SK-N-SH (cell line): ENCODE data around the gene DENND1A. TPM values are rescaled to one million over a fixed set of nuclear protein-coding genes. Genes with fewer than 3 reads are reported as not detected.

Experiments
- CTCF ChIA-PET: fragments of 300-600, 350-600 bp; formaldehyde crosslinking; extraction: SDS; loops from one replicate; lab custom pipeline; 2021; lab: Yijun Ruan, JAX
- POLR2A ChIA-PET: fragments of 350-600 bp; sonication (Branson Sonifier 250); formaldehyde crosslinking; extraction: SDS; loops from one replicate; lab custom pipeline; 2020; ENCODE audit warnings: antibody characterized with exemption, inconsistent platforms; lab: Yijun Ruan, JAX
- DNase-seq: peaks from one replicate; pipeline ENCODE4 v3.0.0; 2012
- H2AFZ ChIP-seq: fragments of 200-600 bp; sonication (generic); 2 replicates; pipeline ENCODE4 v1.8.1; 2016; ENCODE audit warnings: antibody characterized with exemption, mild to moderate bottlenecking, low read depth
- H3F3A ChIP-seq: fragments of 200-600 bp; sonication (generic); replicated peaks from 2 replicates; pipeline ENCODE3; 2016; ENCODE audit warnings: antibody characterized with exemption, mild to moderate bottlenecking; ENCODE audit not compliant: insufficient read depth
- H3K27ac ChIP-seq, 2 experiments: fragments of 200-500 bp in 1 of 2; fragments of 200-600 bp in 1 of 2; sonication (Bioruptor generic) in 1 of 2; sonication (generic), shearing (Covaris generic) in 1 of 2; 2 replicates each; pipeline versions ENCODE4 v1.5.1 to v1.6.1; 2014 to 2016; ENCODE audit warnings: low read depth in 2 of 2, inconsistent platforms in 1 of 2, low read length in 1 of 2, mild to moderate bottlenecking in 1 of 2, mixed read lengths in 1 of 2
- H3K27me3 ChIP-seq: fragments of 200-600 bp; sonication (generic), shearing (Covaris generic); 2 replicates; pipeline ENCODE4 v1.6.1; 2016; ENCODE audit warnings: mixed run types; ENCODE audit not compliant: insufficient read depth
- H3K36me3 ChIP-seq, 2 experiments: fragments of 200-500 bp in 1 of 2; fragments of 200-600 bp in 1 of 2; sonication (Bioruptor generic) in 1 of 2; sonication (generic) in 1 of 2; replicated peaks in 1 of 2; 2 replicates each; pipeline versions ENCODE3 to v1.5.1; 2014 to 2016; ENCODE audit warnings: low read length in 1 of 2, mild to moderate bottlenecking in 1 of 2; ENCODE audit not compliant: insufficient read depth in 2 of 2, control insufficient read depth in 1 of 2
- H3K4me1 ChIP-seq, 2 experiments: fragments of 200-500 bp in 1 of 2; fragments of 200-600 bp in 1 of 2; sonication (Bioruptor generic) in 1 of 2; sonication (generic), shearing (Covaris generic) in 1 of 2; 2 replicates each; pipeline versions ENCODE4 v1.5.1 to v1.6.1; 2014 to 2016; ENCODE audit warnings: low read depth in 1 of 2, low read length in 1 of 2, mixed run types in 1 of 2; ENCODE audit not compliant: insufficient read depth in 2 of 2, control insufficient read depth in 1 of 2
- H3K4me2 ChIP-seq: fragments of 200-600 bp; sonication (generic), shearing (Covaris generic); 2 replicates; pipeline ENCODE4 v1.6.1; 2017; ENCODE audit warnings: mixed run types
- H3K4me3 ChIP-seq, 2 experiments: fragments of 200-500 bp in 1 of 2; fragments of 200-600 bp in 1 of 2; sonication (Bioruptor generic) in 1 of 2; sonication (generic), shearing (Covaris generic) in 1 of 2; 2 replicates each; pipeline versions ENCODE4 v1.5.1 to v1.8.1; 2014 to 2016; ENCODE audit warnings: low read depth in 2 of 2, inconsistent platforms in 1 of 2, low read length in 1 of 2, mild to moderate bottlenecking in 1 of 2, mixed read lengths in 1 of 2, moderate library complexity in 1 of 2
- H3K79me2 ChIP-seq: fragments of 200-600 bp; sonication (generic); 2 replicates; pipeline ENCODE4 v1.8.1; 2017; ENCODE audit warnings: mild to moderate bottlenecking; ENCODE audit not compliant: insufficient read depth
- H3K9ac ChIP-seq: fragments of 200-600 bp; sonication (generic); 2 replicates; pipeline ENCODE4 v1.6.1; 2017; ENCODE audit warnings: mixed run types
- H3K9me2 ChIP-seq: fragments of 200-600 bp; sonication (generic); 2 replicates; pipeline ENCODE4 v1.6.1; 2017; ENCODE audit warnings: mixed run types
- H3K9me3 ChIP-seq: fragments of 200-600 bp; sonication (generic); 2 replicates; pipeline ENCODE4 v1.6.1; 2017; ENCODE audit warnings: mixed run types, mild to moderate bottlenecking, moderate library complexity
- H4K20me1 ChIP-seq: fragments of 200-600 bp; sonication (generic); 2 replicates; pipeline ENCODE4 v1.6.1; 2017; ENCODE audit warnings: mild to moderate bottlenecking, mixed run types; ENCODE audit not compliant: insufficient read depth
- CHD2 ChIP-seq: fragments of 150-350 bp; IDR thresholded peaks from 2 replicates; pipeline ENCODE4 v1.6.1; 2018; ENCODE audit warnings: low read length; ENCODE audit not compliant: partially characterized antibody
- CTCF ChIP-seq: fragments of 200-600 bp; sonication (generic); IDR thresholded peaks from 2 replicates; pipeline ENCODE4 v1.6.1; 2017; ENCODE audit warnings: antibody characterized with exemption, mild to moderate bottlenecking, moderate library complexity
- GABPA ChIP-seq: IDR thresholded peaks from 2 replicates; pipeline ENCODE4 v1.4.0; 2012; ENCODE audit warnings: low read depth, mild to moderate bottlenecking
- MEF2A ChIP-seq: IDR thresholded peaks from 2 replicates; pipeline ENCODE4 v1.4.0; 2012; ENCODE audit warnings: low read depth, borderline replicate concordance
- MXI1 ChIP-seq: IDR thresholded peaks from 2 replicates; pipeline ENCODE4 v1.6.1; 2012; ENCODE audit warnings: mild to moderate bottlenecking, low read depth, low read length, improper control_type of control experiment
- NFIC ChIP-seq: IDR thresholded peaks from 2 replicates; pipeline ENCODE4 v1.4.0; 2012; ENCODE audit warnings: borderline replicate concordance
- NRF1 ChIP-seq: IDR thresholded peaks from 2 replicates; pipeline ENCODE4 v1.6.1; 2012; ENCODE audit warnings: low read depth, mild to moderate bottlenecking, low read length
- POLR2AphosphoS5 ChIP-seq: IDR thresholded peaks from 2 replicates; pipeline ENCODE4 v1.6.1; 2012; ENCODE audit warnings: low read depth, low read length
- RCOR1 ChIP-seq: fragments of 150-350 bp; IDR thresholded peaks from 2 replicates; pipeline ENCODE4 v1.6.1; 2017; ENCODE audit warnings: antibody characterized with exemption, low read length
- RFX5 ChIP-seq: IDR thresholded peaks from 2 replicates; pipeline ENCODE4 v1.6.1; 2012; ENCODE audit warnings: mild to moderate bottlenecking, improper control_type of control experiment, low read length
- RXRA ChIP-seq: IDR thresholded peaks from 2 replicates; pipeline ENCODE4 v1.4.0; 2012; ENCODE audit warnings: low read depth, mild to moderate bottlenecking, borderline replicate concordance
- SIN3A ChIP-seq: IDR thresholded peaks from 2 replicates; pipeline ENCODE4 v1.6.1; 2012; ENCODE audit warnings: low read depth, mild to moderate bottlenecking, low read length, moderate library complexity, borderline replicate concordance
- SMC3 ChIP-seq: IDR thresholded peaks from 2 replicates; pipeline ENCODE4 v1.6.1; 2012; ENCODE audit warnings: low read depth, low read length, improper control_type of control experiment
- TEAD4 ChIP-seq: IDR thresholded peaks from 2 replicates; pipeline ENCODE4 v1.4.0; 2012; ENCODE audit warnings: mild to moderate bottlenecking, borderline replicate concordance; ENCODE audit not compliant: insufficient read depth
- YY1 ChIP-seq: IDR thresholded peaks from 2 replicates; pipeline ENCODE4 v1.4.0; 2012; ENCODE audit warnings: low read depth, mild to moderate bottlenecking
- WGBS: methylation state at CpG from one replicate; pipeline ENCODE4 v1.1.6; 2017; ENCODE audit warnings: low lambda C conversion rate; 5-methylcytosine and 5-hydroxymethylcytosine counted together
- polyA plus RNA-seq, 3 experiments: library from polyadenylated mRNA; depleted of rRNA; stranded (reverse); fragments of >200 nt; gene quantifications; 2 replicates each; pipeline ENCODE4 v1.2.3, GENCODE V29; 2012
- TF ChIP-seq, protein P1 (sequence below): IDR thresholded peaks from 2 replicates; pipeline ENCODE4 v1.4.0; 2012; ENCODE audit warnings: low read depth, borderline replicate concordance

The DENND1A gene
- polyA plus RNA-seq, 1 of the 3 experiments (the other 2 are of a cell fraction): 25.4 TPM

GRCh38 chr9:123493627-123494026, 436.3 kb downstream of the DENND1A start:
- no peak overlapping the region for H3K9ac ChIP-seq
- no peaks in the 10 kb centered on the region for H3K9me2 ChIP-seq
- H3K9me3 ChIP-seq: no peaks in the 10 kb centered on the region
- 94% methylated on average over 8 of the region's 8 CpGs for WGBS
- H3F3A ChIP-seq: no peaks in the 10 kb centered on the region
- H3K4me3 ChIP-seq: no peak overlapping the region
- H4K20me1 ChIP-seq: no peaks in the 10 kb centered on the region
- ChIA-PET CTCF (interaction anchor here (0.6 to 1.5 kb wide), 3 partner anchors 8 to 141 kb away, joined by 3 to 6 read pairs (median 4); no protein-coding TSS in a partner anchor), POLR2A (no interaction called here)
- TF ChIP-seq NFIC (no peak), YY1 (no peak), SMC3 (no peak), RXRA (no peak), CHD2 (no peak), MXI1 (no peak), RCOR1 (no peak), GABPA (no peak)
- TF ChIP-seq, protein P1, sequence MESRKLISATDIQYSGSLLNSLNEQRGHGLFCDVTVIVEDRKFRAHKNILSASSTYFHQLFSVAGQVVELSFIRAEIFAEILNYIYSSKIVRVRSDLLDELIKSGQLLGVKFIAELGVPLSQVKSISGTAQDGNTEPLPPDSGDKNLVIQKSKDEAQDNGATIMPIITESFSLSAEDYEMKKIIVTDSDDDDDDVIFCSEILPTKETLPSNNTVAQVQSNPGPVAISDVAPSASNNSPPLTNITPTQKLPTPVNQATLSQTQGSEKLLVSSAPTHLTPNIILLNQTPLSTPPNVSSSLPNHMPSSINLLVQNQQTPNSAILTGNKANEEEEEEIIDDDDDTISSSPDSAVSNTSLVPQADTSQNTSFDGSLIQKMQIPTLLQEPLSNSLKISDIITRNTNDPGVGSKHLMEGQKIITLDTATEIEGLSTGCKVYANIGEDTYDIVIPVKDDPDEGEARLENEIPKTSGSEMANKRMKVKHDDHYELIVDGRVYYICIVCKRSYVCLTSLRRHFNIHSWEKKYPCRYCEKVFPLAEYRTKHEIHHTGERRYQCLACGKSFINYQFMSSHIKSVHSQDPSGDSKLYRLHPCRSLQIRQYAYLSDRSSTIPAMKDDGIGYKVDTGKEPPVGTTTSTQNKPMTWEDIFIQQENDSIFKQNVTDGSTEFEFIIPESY: no peak
- H3K4me1 ChIP-seq: peaks cover 0 to 7% of the 10 kb centered on the region in 2 experiments; a peak in 2 of 4 replicates
- no peaks in the 10 kb centered on the region for H3K27me3 ChIP-seq
- H3K4me2 ChIP-seq: no peak overlapping the region
- H3K36me3 ChIP-seq: no peaks in the 10 kb centered on the region
- H2AFZ ChIP-seq: no peak overlapping the region
- no peak for DNase-seq
- no peaks in the 10 kb centered on the region for H3K79me2 ChIP-seq
- H3K27ac ChIP-seq: no peak overlapping the region

DNA sequence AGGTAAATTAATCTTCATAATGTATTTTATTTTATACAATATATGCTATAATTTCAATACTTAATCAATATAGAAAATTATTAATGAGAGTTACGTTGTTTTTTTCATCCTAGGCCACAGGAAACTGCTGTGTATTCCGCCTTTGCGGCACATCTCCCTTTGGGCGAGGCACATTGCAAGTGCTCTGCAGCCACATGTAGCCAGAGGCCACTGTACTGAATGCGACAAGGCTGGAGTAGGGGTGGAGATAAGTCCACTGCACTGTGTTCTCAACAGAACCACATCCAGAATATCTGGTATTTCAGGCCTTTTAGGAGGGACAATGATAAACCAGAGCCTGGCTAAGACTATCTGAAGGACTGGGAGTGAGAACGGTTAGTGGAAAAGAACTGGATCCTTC, 439.2 kb downstream of the DENND1A start:
- no peak overlapping the region for H3K4me2 ChIP-seq
- peaks cover 0 to 2% of the 10 kb centered on the region in 2 experiments; a peak in 1 of 4 replicates for H3K4me1 ChIP-seq
- H3K9ac ChIP-seq: no peak overlapping the region
- no peaks in the 10 kb centered on the region for H3F3A ChIP-seq
- ChIA-PET POLR2A (no interaction called here), CTCF (interaction anchor here (0.8 kb wide), 1 partner anchor 16 kb away, joined by 3 read pairs; no protein-coding TSS in a partner anchor)
- no peaks in the 10 kb centered on the region for H3K79me2 ChIP-seq
- no peaks in the 10 kb centered on the region for H4K20me1 ChIP-seq
- no peaks in the 10 kb centered on the region for H3K9me3 ChIP-seq
- no peak for TF ChIP-seq RFX5
- no peaks in the 10 kb centered on the region for H3K36me3 ChIP-seq
- no peaks in the 10 kb centered on the region for H3K9me2 ChIP-seq
- no peak overlapping the region for H2AFZ ChIP-seq
- no peaks in the 10 kb centered on the region for H3K27me3 ChIP-seq
- 95% methylated on average over 6 of the region's 6 CpGs for WGBS
- H3K4me3 ChIP-seq: no peak overlapping the region
- DNase-seq: no peak
- H3K27ac ChIP-seq: no peak overlapping the region

GRCh38 chr9:123488722-123489321, 441.1 kb downstream of the DENND1A start:
- Histone ChIP-seq H3K4me1 (no peaks in the 10 kb centered on the region; a peak in 1 of 4 replicates), H2AFZ (no peak overlapping the region), H3K9me3 (no peaks in the 10 kb centered on the region), H3K9ac (no peak overlapping the region), H3K36me3 (no peaks in the 10 kb centered on the region), H3K27ac (no peak overlapping the region), H3K4me2 (no peak overlapping the region), H3K27me3 (no peaks in the 10 kb centered on the region), H3K4me3 (no peak overlapping the region), H3K79me2 (no peaks in the 10 kb centered on the region), H3F3A (no peaks in the 10 kb centered on the region), H3K9me2 (no peaks in the 10 kb centered on the region), H4K20me1 (no peaks in the 10 kb centered on the region)
- POLR2A ChIA-PET: no interaction called here
- no peak for DNase-seq
- CTCF ChIA-PET: no interaction called here
- 87% methylated on average over 16 of the region's 16 CpGs for WGBS
- TF ChIP-seq TEAD4: no peak
- no peak for TF ChIP-seq POLR2AphosphoS5
- no peak for TF ChIP-seq RXRA
- TF ChIP-seq SIN3A: no peak
- no peak for TF ChIP-seq MEF2A
- no peak for TF ChIP-seq CTCF
- no peak for TF ChIP-seq GABPA
- no peak for TF ChIP-seq RCOR1
- no peak for TF ChIP-seq NRF1
